A673 (cell line): Measurements from ENCODE around the gene FAM163B. TPM values are rescaled to one million over a fixed set of nuclear protein-coding genes. Genes with fewer than 3 reads are reported as not detected.

Source experiments
- BruUV-seq: library from RNA; stranded (reverse); fragments of 400-500 nt; replicated peaks from 2 replicates; lab custom pipeline; 2021; lab: Mats Ljungman, UMichigan
- CTCF ChIA-PET: fragments of 300-600 bp; sonication (Branson Sonifier 250); formaldehyde crosslinking; loops from one replicate; lab custom pipeline; 2022; ENCODE audit warnings: antibody characterized with exemption; lab: Charles Lee
- POLR2A ChIA-PET: fragments of 300-600 bp; sonication (Branson Sonifier 250); formaldehyde crosslinking; loops from one replicate; lab custom pipeline; 2022; ENCODE audit warnings: antibody characterized with exemption; ENCODE audit not compliant: low non-redundant PET; lab: Charles Lee
- DNase-seq: peaks from one replicate; pipeline ENCODE4 v3.0.0-alpha.2; 2015; ENCODE audit warnings: low spot score
- H3K27ac ChIP-seq: fragments of 200-600 bp; sonication (generic); 2 replicates; pipeline ENCODE4 v1.5.1; 2016; ENCODE audit warnings: mixed run types, low read depth, mild to moderate bottlenecking, mixed read lengths, antibody characterized with exemption, low read length; ENCODE audit not compliant: poor library complexity, severe bottlenecking
- H3K27me3 ChIP-seq: fragments of 200-600 bp; sonication (generic); replicated peaks from 2 replicates; pipeline ENCODE4 v1.6.1; 2017; ENCODE audit warnings: mixed run types, low read depth, mild to moderate bottlenecking, mixed read lengths, antibody characterized with exemption, low read length; ENCODE audit not compliant: insufficient read depth, poor library complexity
- H3K36me3 ChIP-seq: fragments of 200-600 bp; sonication (generic); 2 replicates; pipeline ENCODE4 v1.6.1; 2016; ENCODE audit warnings: mixed run types, mild to moderate bottlenecking, mixed read lengths, antibody characterized with exemption, low read length; ENCODE audit not compliant: insufficient read depth, poor library complexity, severe bottlenecking
- H3K4me1 ChIP-seq: fragments of 200-600 bp; sonication (generic); 2 replicates; pipeline ENCODE4 v1.6.1; 2017; ENCODE audit warnings: mixed run types, mild to moderate bottlenecking, mixed read lengths, antibody characterized with exemption, low read length; ENCODE audit not compliant: insufficient read depth, poor library complexity, severe bottlenecking
- H3K4me3 ChIP-seq: fragments of 200-600 bp; sonication (generic); 2 replicates; pipeline ENCODE4 v1.5.1; 2016; ENCODE audit warnings: low read depth, mixed run types, mild to moderate bottlenecking, mixed read lengths, low read length; ENCODE audit not compliant: poor library complexity, severe bottlenecking
- H3K9me3 ChIP-seq: fragments of 200-600 bp; sonication (generic); 2 replicates; pipeline ENCODE4 v1.6.1; 2016; ENCODE audit warnings: mixed run types, low read depth, mild to moderate bottlenecking, mixed read lengths, antibody characterized with exemption, low read length; ENCODE audit not compliant: poor library complexity, severe bottlenecking
- CTCF ChIP-seq: fragments of 300-800, 200-600 bp; sonication (generic); conservative IDR thresholded peaks from 2 replicates; pipeline ENCODE4 v1.5.1; 2017; ENCODE audit warnings: low read depth, mild to moderate bottlenecking, antibody characterized with exemption, low read length, moderate library complexity, mixed read lengths
- EZH2 ChIP-seq: fragments of 200-600 bp; sonication (generic); IDR thresholded peaks from 2 replicates; pipeline ENCODE4 v1.6.1; 2017; ENCODE audit warnings: borderline replicate concordance, low read depth, mild to moderate bottlenecking, mixed read lengths, antibody characterized with exemption, low read length; ENCODE audit not compliant: poor library complexity, severe bottlenecking
- intact Hi-C: fragments of 100-400 bp; cut with micrococcal nuclease; formaldehyde crosslinking; loops from one replicate; pipeline ENCODE4 v1.10.0; 2022; ENCODE audit not compliant: unreplicated experiment
- total RNA-seq: library from RNA; stranded (reverse); gene quantifications from 2 replicates; pipeline ENCODE4 v1.2.3, GENCODE V29; 2021

The FAM163B gene
- total RNA-seq, 1 experiment from 2014 or later: not detected

GRCh38 chr9:133573791-133574515 lies 35.2 kb downstream of the FAM163B start:
- no peak overlapping the region for H3K27ac ChIP-seq

GRCh38 chr9:133572821-133573361 lies 36.3 kb downstream of the FAM163B start:
- CTCF ChIA-PET: no interaction called here
- peaks cover 4% of the 10 kb centered on the region for H3K4me1 ChIP-seq
- TF ChIP-seq CTCF (no peak), EZH2 (no peak)
- intact Hi-C loops: no loop called here
- POLR2A ChIA-PET: no interaction called here
- peak; percentile 26 for DNase-seq
- H3K4me3 ChIP-seq: no peak overlapping the region
- no TSS peak for BruUV-seq
- H3K27ac ChIP-seq: no peak overlapping the region
- no peaks in the 10 kb centered on the region for H3K27me3 ChIP-seq
- no peaks in the 10 kb centered on the region for H3K9me3 ChIP-seq
- no peaks in the 10 kb centered on the region for H3K36me3 ChIP-seq

More at GRCh38 chr9:133573791-133574515, 35.2 kb downstream of the FAM163B start:
- Histone ChIP-seq H3K4me3 (no peak overlapping the region), H3K9me3 (no peaks in the 10 kb centered on the region), H3K4me1 (peaks cover 4% of the 10 kb centered on the region), H3K27me3 (no peaks in the 10 kb centered on the region), H3K36me3 (no peaks in the 10 kb centered on the region)
- ChIA-PET POLR2A (no interaction called here), CTCF (no interaction called here)
- no peak for TF ChIP-seq CTCF
- TF ChIP-seq EZH2: no peak
- no TSS peak for BruUV-seq
- no peak for DNase-seq
- intact Hi-C loops: no loop called here

GRCh38 chr9:133571896-133572595 lies 37.1 kb downstream of the FAM163B start:
- H3K27ac ChIP-seq: no peak overlapping the region
- POLR2A ChIA-PET: no interaction called here
- CTCF ChIA-PET: no interaction called here

More at GRCh38 chr9:133571896-133572595, 37.1 kb downstream of the FAM163B start:
- no TSS peak for BruUV-seq
- intact Hi-C loops: no loop called here
- H3K4me1 ChIP-seq: no peaks in the 10 kb centered on the region
- DNase-seq: no peak
- H3K4me3 ChIP-seq: no peak overlapping the region
- H3K27me3 ChIP-seq: no peaks in the 10 kb centered on the region
- no peaks in the 10 kb centered on the region for H3K9me3 ChIP-seq
- TF ChIP-seq CTCF: no peak
- TF ChIP-seq EZH2: no peak
- H3K36me3 ChIP-seq: no peaks in the 10 kb centered on the region
